ENCODE data around the gene CMTM5.

DNA sequence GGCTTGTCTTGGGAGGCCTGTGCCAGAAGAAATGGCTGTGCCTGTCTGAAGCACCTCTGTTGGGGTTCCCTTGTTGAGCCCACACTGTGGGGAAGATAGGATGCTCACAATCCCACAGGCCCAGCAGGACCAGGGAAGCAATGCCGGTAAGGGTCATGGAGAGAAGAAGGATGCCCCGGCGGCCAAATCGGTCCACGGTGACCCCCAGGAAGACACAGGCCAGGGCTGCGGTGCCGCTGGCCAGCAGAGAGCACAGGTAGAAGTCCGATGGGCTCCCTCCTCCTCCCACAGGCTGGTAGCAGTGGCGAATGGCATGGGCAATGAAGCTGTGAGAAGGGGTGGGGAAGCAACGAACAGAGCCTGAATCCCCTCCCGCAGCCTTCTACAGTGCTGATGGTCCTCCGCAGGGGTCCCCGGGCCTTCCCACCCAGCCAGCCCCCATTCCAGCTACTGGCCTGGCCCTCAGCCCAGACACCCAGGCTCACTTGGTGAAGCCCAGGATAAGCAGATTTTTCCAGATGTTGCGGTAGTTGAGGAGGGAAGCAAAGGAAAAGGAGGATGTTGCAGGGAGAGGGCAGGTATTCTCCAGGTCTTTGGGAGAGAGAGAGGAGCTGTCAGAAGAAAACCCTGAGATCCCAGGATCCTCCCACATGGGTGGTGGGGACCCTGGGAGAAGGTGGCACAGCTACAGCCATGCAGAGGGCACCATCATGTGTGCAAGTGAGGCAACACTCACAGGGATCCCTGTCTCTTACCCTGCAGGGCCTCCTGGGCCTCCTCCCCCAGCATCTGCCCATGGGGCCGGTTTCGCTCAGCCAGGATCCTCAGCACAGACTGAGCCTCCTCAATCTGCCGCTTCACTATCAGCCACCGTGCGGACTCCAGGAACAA is 29.2 kb upstream of the CMTM5 start:
- TF ChIP-seq SIN3A (IDR thresholded peaks at IDR 0.05; ENCODE audit: low read depth) (no peak), EGR1 (IDR thresholded peaks at IDR 0.05; ENCODE audit: low read depth) (no peak)
- TF ChIP-seq, protein P1, sequence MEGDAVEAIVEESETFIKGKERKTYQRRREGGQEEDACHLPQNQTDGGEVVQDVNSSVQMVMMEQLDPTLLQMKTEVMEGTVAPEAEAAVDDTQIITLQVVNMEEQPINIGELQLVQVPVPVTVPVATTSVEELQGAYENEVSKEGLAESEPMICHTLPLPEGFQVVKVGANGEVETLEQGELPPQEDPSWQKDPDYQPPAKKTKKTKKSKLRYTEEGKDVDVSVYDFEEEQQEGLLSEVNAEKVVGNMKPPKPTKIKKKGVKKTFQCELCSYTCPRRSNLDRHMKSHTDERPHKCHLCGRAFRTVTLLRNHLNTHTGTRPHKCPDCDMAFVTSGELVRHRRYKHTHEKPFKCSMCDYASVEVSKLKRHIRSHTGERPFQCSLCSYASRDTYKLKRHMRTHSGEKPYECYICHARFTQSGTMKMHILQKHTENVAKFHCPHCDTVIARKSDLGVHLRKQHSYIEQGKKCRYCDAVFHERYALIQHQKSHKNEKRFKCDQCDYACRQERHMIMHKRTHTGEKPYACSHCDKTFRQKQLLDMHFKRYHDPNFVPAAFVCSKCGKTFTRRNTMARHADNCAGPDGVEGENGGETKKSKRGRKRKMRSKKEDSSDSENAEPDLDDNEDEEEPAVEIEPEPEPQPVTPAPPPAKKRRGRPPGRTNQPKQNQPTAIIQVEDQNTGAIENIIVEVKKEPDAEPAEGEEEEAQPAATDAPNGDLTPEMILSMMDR (IDR thresholded peaks at IDR 0.05 in 2 of 3, conservative IDR thresholded peaks at IDR 0.05 in 1 of 3; ENCODE audit: borderline replicate concordance in 1 of 3, insufficient read depth in 1 of 3, low read depth in 2 of 3, low read length in 2 of 3): no peak

Measured in HCT116 (cell line).